T47D (cell line): Measurements from ENCODE around the gene GET4.
"Not testable (repeated sequence)": the region's sequence is repeated elsewhere in the genome, so short reads cannot be mapped to it uniquely, and the experiment has no call there.

ENCODE experiments used
- DNase-seq, 2 experiments: peaks; one replicate each; pipeline versions ENCODE4 v3.0.0 to v3.0.0-alpha.2; 2011 to 2012; ENCODE audit warnings: low read depth in 1 of 2, low spot score in 1 of 2
- JUND ChIP-seq: IDR thresholded peaks from 2 replicates; pipeline ENCODE4 v1.6.1; 2012; ENCODE audit warnings: low read depth
- in situ Hi-C: cut with HindIII; loops from 2 replicates; pipeline ENCODE4 v1.10.0; 2016; ENCODE audit warnings: low sequenced_read_pairs, low pct_unique_long_range_greater_than_20kb

Gene GET4

GRCh38 chr7:865921-866320, 10.4 kb upstream of the GET4 start:
- no peak for DNase-seq
- in situ Hi-C loops, result no loop called here
- no peak for TF ChIP-seq JUND

- DNase-seq, result peak in 1 of 2 experiments; percentile 88
- TF ChIP-seq JUND, result no peak
- in situ Hi-C loops, result no loop called here
These were observed 9.4 kb upstream of the GET4 start for GRCh38 chr7:867001-867405.

- in situ Hi-C loops, result no loop called here
- DNase-seq, result peak; percentile 86 to 99
- TF ChIP-seq JUND, result no peak
These were observed 8.8 kb upstream of the GET4 start for GRCh38 chr7:867406-868188.

- TF ChIP-seq JUND, result no peak
- in situ Hi-C loops, result no loop called here
- no peak for DNase-seq
These were observed 8.2 kb upstream of the GET4 start for GRCh38 chr7:868189-868486.

GRCh38 chr7:869348-869747, 7.0 kb upstream of the GET4 start:
- in situ Hi-C loops, result no loop called here
- TF ChIP-seq JUND, result no peak
- no peak for DNase-seq

GRCh38 chr7:871900-872537, 4.3 kb upstream of the GET4 start:
- no peak for TF ChIP-seq JUND
- no peak for DNase-seq
- in situ Hi-C loops, result no loop called here

GRCh38 chr7:872685-873084, 3.7 kb upstream of the GET4 start:
- in situ Hi-C loops, DNase-seq: not testable (repeated sequence)

GRCh38 chr7:873367-874002, 2.9 kb upstream of the GET4 start:
- peak; percentile 90 to 95 for DNase-seq
- no peak for TF ChIP-seq JUND
- in situ Hi-C loops, result no loop called here

GRCh38 chr7:874031-874749, 2.2 kb upstream of the GET4 start:
- TF ChIP-seq JUND, result no peak
- in situ Hi-C loops, result no loop called here
- no peak for DNase-seq

GRCh38 chr7:875051-875450, 1.3 kb upstream of the GET4 start:
- in situ Hi-C loops, result no loop called here
- TF ChIP-seq JUND, result no peak
- DNase-seq, result no peak

- no peak for TF ChIP-seq JUND
- no peak for DNase-seq
- in situ Hi-C loops, result no loop called here
These were observed 778 bp upstream of the GET4 start for GRCh38 chr7:875476-876076.

- DNase-seq, result peak in 1 of 2 experiments; percentile 63
- in situ Hi-C loops, result no loop called here
- no peak for TF ChIP-seq JUND
These were observed 588 bp downstream of the GET4 start for GRCh38 chr7:876972-877311.
